Psoas muscle (tissue), 8 donors: ENCODE measurements around the gene ACVR2A. TPM values are rescaled to one million over a fixed set of nuclear protein-coding genes. Genes with fewer than 3 reads are reported as not detected.

Source experiments
- ATAC-seq, 4 donors: fragments of 200-7000 bp; cut with Tn5 transposase; one replicate each; pipeline ENCODE4 v1.9.1; 2020; ENCODE audit warnings: moderate library complexity in 3 of 4, mild to moderate bottlenecking in 2 of 4
- DNase-seq, 2 donors: peaks; one replicate each; pipeline ENCODE4 v3.0.0-alpha.2; 2020
- H3K27ac ChIP-seq: fragments of 200-600 bp; one replicate; pipeline ENCODE4 v1.8.0; 2022
- H3K27me3 ChIP-seq, 3 donors: fragments of 200-600 bp in 1 of 3; one replicate each; pipeline versions ENCODE4 v1.6.1 to v1.8.0; 2013 to 2022; ENCODE audit warnings: low read length in 2 of 3, mild to moderate bottlenecking in 2 of 3, moderate library complexity in 1 of 3; ENCODE audit not compliant: insufficient read depth in 3 of 3
- H3K36me3 ChIP-seq, 2 donors: fragments of 200-600 bp in 1 of 2; one replicate each; pipeline versions ENCODE4 v1.6.1 to v1.8.0; 2013 to 2022; ENCODE audit warnings: low read depth in 1 of 2, mild to moderate bottlenecking in 1 of 2, moderate library complexity in 1 of 2; ENCODE audit not compliant: insufficient read depth in 1 of 2
- H3K4me1 ChIP-seq: fragments of 200-600 bp; one replicate; pipeline ENCODE4 v1.8.0; 2022
- H3K4me3 ChIP-seq: fragments of 200-600 bp; one replicate; pipeline ENCODE4 v1.8.0; 2022; ENCODE audit warnings: mild to moderate bottlenecking
- H3K9me3 ChIP-seq: fragments of 200-600 bp; one replicate; pipeline ENCODE4 v1.8.0; 2022
- WGBS, 3 donors: extraction: QIAGEN DNeasy Blood & Tissue Kit; methylation state at CpG; one replicate each; pipeline versions ENCODE4 v1.1.6 to v1.1.7; 2013; 5-methylcytosine and 5-hydroxymethylcytosine counted together
- intact Hi-C, 2 donors: fragments of 100-400 bp; cut with DNase I; formaldehyde crosslinking; loops; one replicate each; pipeline versions ENCODE4 v1.11.0 to v1.14.2; 2022
- polyA plus RNA-seq, 3 donors: library from polyadenylated mRNA; stranded (reverse); fragments of 200-250 nt; gene quantifications; one replicate each; pipeline ENCODE4 v1.2.3, GENCODE V29; 2013
- total RNA-seq, 4 donors: library from RNA; stranded (reverse); fragmentation: NEBNext Ultra II Directional in 2 of 4; extraction: Animal tissue kit (Norgen Biotek cat#: 25700) in 2 of 4; gene quantifications; one replicate each; pipeline versions ENCODE4 v1.2.1 to v1.2.4, GENCODE V29; 2021 to 2023
- TF ChIP-seq, protein P1 (sequence below): fragments of 200-600 bp; IDR thresholded peaks from one replicate; pipeline ENCODE4 v1.8.0; 2022; ENCODE audit warnings: antibody characterized with exemption
- donor health status: healthy with polysubstance abuse.
- donor health status: DM: no; HTN: no; CAD: no; lungs with moderate emphysema.
- donor health status: Bipolar disorder and iron deficiency.
- donor health status: healthy.
- donor health status: DM: yes; HTN: yes; CAD: no.
- donor health status: DM: no; HTN: no; CAD: no.
- donor health status: DM: no; HTN: no; CAD: no.
- donor health status: DM: yes; HTN: yes; CAD: no.

Gene ACVR2A
- total and polyA plus RNA-seq, 7 donors, result 3.0 to 12.3 (median 8.3) TPM

DNA sequence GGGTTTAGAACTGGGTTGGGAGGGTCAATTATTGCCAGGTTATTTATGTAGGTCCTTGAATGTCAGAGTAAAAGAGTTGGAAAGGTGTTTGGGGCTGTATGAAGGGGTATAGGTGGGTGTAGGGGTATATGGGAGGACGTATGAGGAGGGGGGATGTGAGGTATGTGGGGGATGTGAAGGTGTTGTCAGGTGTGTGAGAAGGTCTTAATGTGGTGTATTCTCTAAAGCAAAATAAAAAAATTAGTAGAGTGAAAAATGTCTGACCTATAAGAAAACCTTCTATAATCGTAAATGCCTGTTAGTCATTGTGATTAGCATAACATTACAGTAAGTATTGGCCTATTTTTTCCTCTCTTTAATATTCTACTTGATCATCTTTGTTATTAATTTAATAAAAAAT is 25.1 kb downstream of the ACVR2A start:
- no peak overlapping the region for H3K27ac ChIP-seq
- no peak overlapping the region for H3K4me3 ChIP-seq
- TF ChIP-seq, protein P1, sequence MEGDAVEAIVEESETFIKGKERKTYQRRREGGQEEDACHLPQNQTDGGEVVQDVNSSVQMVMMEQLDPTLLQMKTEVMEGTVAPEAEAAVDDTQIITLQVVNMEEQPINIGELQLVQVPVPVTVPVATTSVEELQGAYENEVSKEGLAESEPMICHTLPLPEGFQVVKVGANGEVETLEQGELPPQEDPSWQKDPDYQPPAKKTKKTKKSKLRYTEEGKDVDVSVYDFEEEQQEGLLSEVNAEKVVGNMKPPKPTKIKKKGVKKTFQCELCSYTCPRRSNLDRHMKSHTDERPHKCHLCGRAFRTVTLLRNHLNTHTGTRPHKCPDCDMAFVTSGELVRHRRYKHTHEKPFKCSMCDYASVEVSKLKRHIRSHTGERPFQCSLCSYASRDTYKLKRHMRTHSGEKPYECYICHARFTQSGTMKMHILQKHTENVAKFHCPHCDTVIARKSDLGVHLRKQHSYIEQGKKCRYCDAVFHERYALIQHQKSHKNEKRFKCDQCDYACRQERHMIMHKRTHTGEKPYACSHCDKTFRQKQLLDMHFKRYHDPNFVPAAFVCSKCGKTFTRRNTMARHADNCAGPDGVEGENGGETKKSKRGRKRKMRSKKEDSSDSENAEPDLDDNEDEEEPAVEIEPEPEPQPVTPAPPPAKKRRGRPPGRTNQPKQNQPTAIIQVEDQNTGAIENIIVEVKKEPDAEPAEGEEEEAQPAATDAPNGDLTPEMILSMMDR, result no peak
- peaks cover 45% of the 10 kb centered on the region for H3K4me1 ChIP-seq
- no peak for ATAC-seq
- H3K9me3 ChIP-seq, result no peaks in the 10 kb centered on the region
- DNase-seq, result no peak
- H3K27me3 ChIP-seq, result no peaks in the 10 kb centered on the region
- intact Hi-C loops, result no loop called here
- WGBS, 3 donors, result 88 to 92% (median 92%) methylated on average over 2 of the region's 2 CpGs
- H3K36me3 ChIP-seq, result no peaks in the 10 kb centered on the region

DNA sequence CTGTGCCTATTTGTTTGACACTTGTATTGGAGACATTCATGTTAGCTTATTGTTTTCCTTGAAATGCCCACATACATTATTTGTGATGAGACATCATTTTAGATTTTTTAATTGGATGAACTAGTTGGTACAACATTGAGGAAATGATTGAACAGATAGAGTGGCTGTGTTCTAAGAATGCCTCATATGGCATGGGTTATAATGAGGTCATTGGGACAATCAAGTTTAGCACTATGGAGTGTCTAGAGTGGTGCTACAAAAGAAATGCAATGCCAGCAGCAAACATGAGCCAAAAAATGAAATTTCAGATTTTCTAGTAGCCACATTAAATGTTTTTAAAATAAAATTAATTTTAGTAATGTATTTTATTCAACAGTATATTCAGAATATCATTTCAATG is 28.1 kb downstream of the ACVR2A start:
- H3K4me1 ChIP-seq, result peaks cover 61% of the 10 kb centered on the region
- no peak overlapping the region for H3K4me3 ChIP-seq
- TF ChIP-seq, protein P1, result no peak
- no peak for DNase-seq
- H3K27ac ChIP-seq, result no peak overlapping the region
- H3K36me3 ChIP-seq, result no peaks in the 10 kb centered on the region
- H3K27me3 ChIP-seq, result no peaks in the 10 kb centered on the region
- intact Hi-C loops, result no loop called here
- H3K9me3 ChIP-seq, result no peaks in the 10 kb centered on the region
- ATAC-seq, result no peak

DNA sequence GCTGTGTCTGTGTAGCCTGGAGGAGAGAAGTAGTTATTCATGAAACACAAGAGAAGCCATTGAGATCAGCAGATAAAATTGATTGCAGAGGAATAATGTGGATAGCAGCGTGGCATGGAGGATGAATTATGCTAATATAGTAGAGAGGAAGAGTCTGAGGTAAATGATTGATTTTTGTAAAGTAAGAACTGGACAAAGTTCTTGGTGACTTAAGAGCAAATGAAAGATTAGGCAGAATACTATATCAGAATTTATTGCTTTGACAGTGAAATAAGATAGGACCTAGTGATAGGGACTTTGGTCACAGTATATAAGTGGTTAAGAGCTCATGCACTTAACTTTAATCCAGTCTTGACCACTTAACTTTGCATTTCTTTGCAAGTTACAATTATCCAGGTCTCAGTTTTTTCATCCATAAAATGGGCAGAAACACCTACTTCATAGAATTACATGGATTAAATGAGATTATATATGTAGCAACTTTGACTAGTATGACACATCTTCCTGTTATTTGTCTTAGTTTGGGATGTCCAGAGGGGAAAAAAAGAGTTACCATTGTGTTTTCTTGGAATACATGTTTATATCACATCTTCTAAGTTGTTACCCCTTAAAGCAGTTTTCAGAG is 29.1 kb downstream of the ACVR2A start:
- H3K36me3 ChIP-seq, result no peaks in the 10 kb centered on the region
- H3K4me3 ChIP-seq, result no peak overlapping the region
- TF ChIP-seq, protein P1, result no peak
- H3K9me3 ChIP-seq, result no peaks in the 10 kb centered on the region
- no peak overlapping the region for H3K27ac ChIP-seq
- intact Hi-C loops, result no loop called here
- DNase-seq, result no peak
- no peaks in the 10 kb centered on the region for H3K27me3 ChIP-seq
- peaks cover 57% of the 10 kb centered on the region for H3K4me1 ChIP-seq
- 93 to 100% (median 97%) methylated on average over 1 of the region's 1 CpG for WGBS, 3 donors
- no peak for ATAC-seq

DNA sequence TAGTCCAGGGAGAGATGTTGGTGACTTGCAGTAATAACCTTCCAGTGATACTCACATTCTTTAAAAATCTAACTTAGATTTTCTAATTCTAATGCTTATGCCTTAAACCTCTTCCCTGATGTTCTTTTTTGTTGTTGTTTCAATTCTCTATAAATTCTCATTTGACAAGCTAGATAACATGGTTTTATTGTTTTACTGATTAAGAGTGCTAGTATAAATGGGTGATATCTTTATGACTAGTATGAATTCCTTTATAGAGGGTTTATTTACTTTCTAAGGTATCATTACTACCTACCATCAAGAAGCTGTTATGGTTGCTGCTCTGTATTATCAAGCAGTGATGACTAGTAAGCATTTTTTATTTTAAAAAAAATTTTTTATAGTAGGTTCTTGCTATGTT is 35.0 kb downstream of the ACVR2A start:
- Histone ChIP-seq H3K9me3 (no peaks in the 10 kb centered on the region), H3K4me3 (no peak overlapping the region), H3K27ac (no peak overlapping the region), H3K36me3 (no peaks in the 10 kb centered on the region), H3K4me1 (peaks cover 33% of the 10 kb centered on the region), H3K27me3 (no peaks in the 10 kb centered on the region)
- TF ChIP-seq, protein P1, result no peak
- no peak for DNase-seq
- no peak for ATAC-seq
- intact Hi-C loops, result loop anchor here (5.0 kb wide), 1 partner anchor 33 kb away; the partner anchor contains the start of gene ACVR2A (in 2 of the 2)

DNA sequence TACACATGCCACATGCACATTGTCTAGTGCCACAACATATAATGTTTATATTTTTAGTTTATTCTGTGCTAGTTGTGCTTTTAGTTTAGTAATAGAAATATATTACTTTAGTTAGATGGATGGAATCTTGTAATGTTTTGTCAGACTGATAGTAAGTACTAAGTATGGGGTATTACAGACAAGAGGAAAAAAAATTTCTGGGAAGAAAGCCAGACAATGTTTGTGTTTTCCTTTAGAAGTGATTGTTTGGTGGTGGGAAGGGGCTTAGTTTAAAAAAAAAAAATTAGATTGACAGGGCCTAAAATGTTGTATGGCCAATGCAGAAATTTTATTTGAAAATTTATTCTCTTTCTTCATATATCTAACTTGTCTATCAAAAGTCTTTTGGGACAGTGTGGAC is 37.8 kb downstream of the ACVR2A start:
- intact Hi-C loops, result loop anchor here (5.0 kb wide), 1 partner anchor 35 kb away; the partner anchor contains the start of gene ACVR2A (in 2 of the 2)
- ATAC-seq (no peak), DNase-seq (no peak)
- Histone ChIP-seq H3K4me3 (no peak overlapping the region), H3K36me3 (no peaks in the 10 kb centered on the region), H3K27me3 (no peaks in the 10 kb centered on the region), H3K4me1 (peaks cover 15% of the 10 kb centered on the region), H3K27ac (no peak overlapping the region), H3K9me3 (no peaks in the 10 kb centered on the region)
- TF ChIP-seq, protein P1, result no peak
